Pancreas (tissue), 10 donors: ENCODE data around the gene RAP2A. TPM values are rescaled to one million over a fixed set of nuclear protein-coding genes. Genes with fewer than 3 reads are reported as not detected.

Experiments used
- ATAC-seq, 4 donors: fragments of 200-7000 bp; cut with Tn5 transposase; one replicate each; pipeline versions ENCODE4 v1.8.0 to v1.9.1; 2020; ENCODE audit warnings: mild to moderate bottlenecking in 4 of 4, moderate library complexity in 4 of 4
- DNase-seq, 6 donors: peaks; one replicate each; pipeline ENCODE4 v3.0.0-alpha.2; 2020
- FAIRE-seq: peaks from 2 replicates; lab custom pipeline; 2012; peaks lifted over from hg19 to GRCh38; lab: Jason Lieb, UNC
- H3K27ac ChIP-seq, 4 donors: fragments of 200-600 bp; sonication (generic); 1 replicate in 3 of 4; 2 replicates in 1 of 4; pipeline versions ENCODE4 v1.5.0 to v1.8.0; 2020
- H3K27me3 ChIP-seq, 4 donors: fragments of 200-600 bp; one replicate each; pipeline ENCODE4 v1.8.0; 2021
- H3K36me3 ChIP-seq, 3 donors: fragments of 200-600 bp; sonication (generic) in 1 of 3; one replicate each; pipeline versions ENCODE4 v1.5.0 to v1.8.0; 2020 to 2021
- H3K4me1 ChIP-seq, 3 donors: fragments of 200-600 bp; one replicate each; pipeline ENCODE4 v1.8.0; 2021
- H3K4me3 ChIP-seq, 4 donors: fragments of 200-600 bp; sonication (generic) in 2 of 4; one replicate each; pipeline versions ENCODE4 v1.5.0 to v1.8.0; 2020 to 2021
- H3K9me3 ChIP-seq, 4 donors: fragments of 200-600 bp; one replicate each; pipeline ENCODE4 v1.8.0; 2021
- CTCF ChIP-seq, 4 donors: fragments of 200-600 bp; sonication (generic) in 3 of 4; IDR thresholded peaks; one replicate each; pipeline versions ENCODE4 v1.5.0 to v1.8.0; 2021; ENCODE audit warnings: antibody characterized with exemption in 4 of 4
- WGBS, 2 donors: extraction: QIAGEN DNeasy Blood & Tissue Kit; methylation state at CpG; one replicate each; pipeline ENCODE4 v1.1.7; 2013; 5-methylcytosine and 5-hydroxymethylcytosine counted together
- intact Hi-C, 3 donors: fragments of 100-400 bp; cut with DNase I; formaldehyde crosslinking; loops; one replicate each; pipeline versions ENCODE4 v1.11.1 to v1.14.2; 2022
- polyA plus RNA-seq, 2 donors: library from polyadenylated mRNA; stranded (reverse); fragments of 200-250 nt; gene quantifications; one replicate each; pipeline ENCODE4 v1.2.3, GENCODE V29; 2013
- total RNA-seq, 6 donors: library from RNA; stranded (reverse); fragmentation: NEBNext Ultra II Directional in 4 of 6; extraction: Animal tissue kit (Norgen Biotek cat#: 25700) in 4 of 6; gene quantifications; one replicate each; pipeline versions ENCODE4 v1.2.1 to v1.2.4, GENCODE V29; 2021 to 2023
- donor health status: healthy with polysubstance abuse.
- donor health status: DM: no; HTN: no; CAD: no; lungs with moderate emphysema.
- donor health status: DM: no; HTN: no; CAD: no.
- donor health status: control.
- donor health status: control.
- donor health status: Bipolar disorder and iron deficiency.
- donor health status: DM: yes; HTN: yes; CAD: no.
- donor health status: DM: no; HTN: no; CAD: no.
- donor health status: DM: no; HTN: no; CAD: no.
- donor health status: DM: yes; HTN: yes; CAD: no.

Gene RAP2A
- total and polyA plus RNA-seq, 8 donors: 1.7 to 18.1 (median 5.0) TPM

DNA sequence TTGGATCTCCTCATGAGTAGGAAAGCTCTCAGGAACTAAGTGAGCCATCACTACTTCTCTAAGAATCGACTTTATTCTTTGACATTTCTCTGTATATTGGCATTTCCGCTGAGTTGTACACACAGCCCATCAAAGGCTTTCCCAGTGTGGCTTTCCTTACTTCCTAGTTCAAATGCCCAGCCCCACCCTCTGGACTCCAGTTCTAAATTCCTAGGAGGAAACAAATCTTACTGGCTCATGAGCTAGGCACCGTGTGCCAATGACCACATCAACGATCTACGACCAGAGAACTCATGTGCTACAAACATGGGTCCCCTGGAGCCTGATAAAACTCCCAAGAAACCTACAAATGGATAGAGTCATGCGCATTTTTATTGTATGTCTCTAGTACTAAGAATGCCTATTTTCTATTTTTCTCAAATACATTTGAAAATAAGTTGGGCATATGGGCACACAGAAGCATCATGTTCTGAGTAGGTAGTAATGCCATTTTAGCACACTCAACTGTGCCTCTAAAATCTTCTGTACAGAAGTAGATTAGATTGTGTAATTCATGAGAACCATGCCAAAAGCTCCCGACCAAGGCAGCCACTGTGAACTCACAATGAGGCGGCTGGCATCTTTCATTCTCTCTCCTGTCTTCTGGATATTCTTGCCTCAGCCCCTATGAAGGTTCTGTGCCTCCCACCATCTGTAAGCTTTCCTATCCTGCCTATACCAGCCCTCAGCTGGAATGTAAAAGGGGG is 10.5 kb upstream of the RAP2A start:
- Histone ChIP-seq H3K27ac (no peak overlapping the region), H3K4me1 (peaks cover 0 to 7% (median 0%) of the 10 kb centered on the region in 3 donors), H3K9me3 (no peaks in the 10 kb centered on the region), H3K36me3 (no peaks in the 10 kb centered on the region), H3K27me3 (no peaks in the 10 kb centered on the region), H3K4me3 (no peak overlapping the region)
- ATAC-seq: peak; percentile 53 to 75 (median 60)
- no peak for TF ChIP-seq CTCF (IDR thresholded peaks at IDR 0.05)
- no peak for FAIRE-seq
- WGBS, 2 donors: 73 to 75% methylated on average over 8 of the region's 8 CpGs
- intact Hi-C loops: no loop called here
- no peak for DNase-seq

- Histone ChIP-seq H3K27me3 (no peaks in the 10 kb centered on the region), H3K4me3 (no peak overlapping the region), H3K36me3 (no peaks in the 10 kb centered on the region), H3K9me3 (no peaks in the 10 kb centered on the region), H3K4me1 (peaks cover 0 to 7% (median 0%) of the 10 kb centered on the region in 3 donors), H3K27ac (no peak overlapping the region)
- WGBS, 2 donors: 70 to 75% methylated on average over 2 of the region's 2 CpGs
- ATAC-seq (no peak), DNase-seq (no peak), FAIRE-seq (no peak)
- intact Hi-C loops: no loop called here
- TF ChIP-seq CTCF (IDR thresholded peaks at IDR 0.05): no peak
Measured at GRCh38 chr13:97425590-97425989, 8.4 kb upstream of the RAP2A start.

DNA sequence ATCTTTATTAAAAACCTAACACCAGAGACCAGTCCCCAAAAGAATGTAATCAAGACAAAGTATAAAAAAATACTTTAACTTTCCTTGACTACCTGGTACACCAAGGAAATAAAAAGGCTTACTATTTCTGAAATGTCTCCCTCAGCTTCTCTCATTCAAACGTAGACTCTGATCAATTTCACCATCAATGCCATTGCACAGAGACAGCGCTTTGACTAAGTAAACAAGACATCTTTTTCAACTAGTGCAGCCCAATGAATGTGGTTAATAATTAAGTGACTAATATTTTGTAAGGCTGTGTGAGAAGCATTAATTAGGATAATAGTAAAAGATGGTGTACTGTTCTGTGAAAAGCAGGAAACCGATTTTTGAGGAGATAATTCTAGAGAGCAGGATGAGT is 7.3 kb upstream of the RAP2A start:
- ATAC-seq (no peak), DNase-seq (no peak), FAIRE-seq (no peak)
- H3K4me3 ChIP-seq: no peak overlapping the region
- no peak overlapping the region for H3K27ac ChIP-seq
- no peaks in the 10 kb centered on the region for H3K36me3 ChIP-seq
- no peaks in the 10 kb centered on the region for H3K27me3 ChIP-seq
- 44 to 54% methylated on average over 3 of the region's 3 CpGs for WGBS, 2 donors
- H3K4me1 ChIP-seq: peaks cover 0 to 7% (median 0%) of the 10 kb centered on the region in 3 donors
- intact Hi-C loops: no loop called here
- no peaks in the 10 kb centered on the region for H3K9me3 ChIP-seq
- TF ChIP-seq CTCF (IDR thresholded peaks at IDR 0.05): no peak

DNA sequence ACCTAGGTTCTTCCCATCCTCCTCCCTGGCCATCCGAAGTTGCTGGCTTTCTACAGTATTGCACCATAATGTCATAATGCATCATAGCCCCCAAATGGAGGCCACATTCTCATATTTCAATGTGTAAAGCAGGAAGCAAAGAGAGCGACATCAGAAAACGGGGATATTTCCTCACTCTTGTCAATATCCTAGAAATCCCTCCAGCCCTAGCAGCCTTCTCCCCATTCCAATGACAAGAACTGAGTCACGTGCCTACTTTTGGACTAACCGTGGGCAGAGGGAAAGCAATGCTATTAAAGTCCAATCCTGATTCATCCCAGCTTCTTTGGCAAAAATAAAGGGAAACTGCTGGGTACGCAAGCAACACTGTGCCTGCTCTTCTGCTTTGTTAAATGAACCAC is 4.3 kb upstream of the RAP2A start:
- Histone ChIP-seq H3K27ac (no peak overlapping the region), H3K4me1 (no peaks in the 10 kb centered on the region), H3K9me3 (no peaks in the 10 kb centered on the region), H3K4me3 (no peak overlapping the region), H3K36me3 (no peaks in the 10 kb centered on the region), H3K27me3 (no peaks in the 10 kb centered on the region)
- intact Hi-C loops: no loop called here
- ATAC-seq: no peak
- TF ChIP-seq CTCF (IDR thresholded peaks at IDR 0.05): no peak
- no peak for FAIRE-seq
- no peak for DNase-seq
- 68 to 70% methylated on average over 6 of the region's 6 CpGs for WGBS, 2 donors

- H3K4me3 ChIP-seq: no peak overlapping the region
- no peaks in the 10 kb centered on the region for H3K36me3 ChIP-seq
- intact Hi-C loops: no loop called here
- no peaks in the 10 kb centered on the region for H3K9me3 ChIP-seq
- H3K27ac ChIP-seq: no peak overlapping the region
- no peak for TF ChIP-seq CTCF (IDR thresholded peaks at IDR 0.05)
- 73 to 75% methylated on average over 4 of the region's 4 CpGs for WGBS, 2 donors
- H3K4me1 ChIP-seq: peaks cover 0 to 2% (median 0%) of the 10 kb centered on the region in 3 donors
- DNase-seq: no peak
- no peak for ATAC-seq
- no peak for FAIRE-seq
- H3K27me3 ChIP-seq: no peaks in the 10 kb centered on the region
Measured at GRCh38 chr13:97430296-97430695, 3.7 kb upstream of the RAP2A start.
